HG02678 (cell line): Measurements from ENCODE around the gene IGF2BP3.
A peak's percentile ranks its signal among the peaks of the same experiment; 100 is the strongest.

Experiments
- ATAC-seq: cut with Tn5 transposase; IDR thresholded peaks from one replicate; pipeline ENCODE4 v1.9.1; 2021; ENCODE audit warnings: mild to moderate bottlenecking, moderate library complexity; ENCODE audit not compliant: unreplicated experiment

Gene IGF2BP3

DNA sequence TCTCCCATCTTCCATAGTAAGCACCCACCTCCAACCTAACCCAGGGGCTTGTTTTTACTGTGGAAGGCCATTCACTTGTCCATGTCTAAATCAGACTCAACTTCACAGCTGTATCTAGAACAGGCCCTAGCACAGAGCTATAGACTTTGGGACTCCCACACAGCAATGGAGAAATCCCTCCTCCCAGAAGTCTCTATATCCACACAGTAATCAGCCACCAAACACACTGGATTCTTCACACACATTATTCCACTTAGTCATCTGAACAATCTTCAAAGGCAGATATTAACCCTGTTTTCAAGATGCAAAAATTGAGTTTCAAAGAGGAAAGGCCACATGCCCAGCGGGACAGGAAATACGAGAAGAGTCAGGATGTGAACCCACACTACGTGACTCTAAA lies 89.3 kb downstream of the IGF2BP3 start:
- ATAC-seq, result no peak

DNA sequence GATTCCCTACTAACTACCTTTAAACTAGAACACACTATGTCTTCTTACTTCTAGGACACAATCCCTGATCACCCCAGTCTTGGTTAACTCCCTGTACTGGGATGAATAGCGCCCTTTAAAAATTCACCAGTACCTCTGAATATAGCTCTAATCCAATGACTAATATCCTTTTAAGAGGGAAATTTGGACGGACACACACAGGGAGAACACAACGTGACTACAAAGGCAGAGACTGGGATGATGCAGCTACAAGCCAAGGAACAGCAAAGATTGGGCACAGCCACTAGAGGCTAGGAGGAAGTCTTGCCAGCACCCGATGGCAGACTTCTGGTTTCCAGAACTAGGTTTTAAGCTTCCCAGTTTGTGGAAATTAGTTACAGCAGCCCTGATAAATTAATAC lies 89.7 kb downstream of the IGF2BP3 start:
- no peak for ATAC-seq

DNA sequence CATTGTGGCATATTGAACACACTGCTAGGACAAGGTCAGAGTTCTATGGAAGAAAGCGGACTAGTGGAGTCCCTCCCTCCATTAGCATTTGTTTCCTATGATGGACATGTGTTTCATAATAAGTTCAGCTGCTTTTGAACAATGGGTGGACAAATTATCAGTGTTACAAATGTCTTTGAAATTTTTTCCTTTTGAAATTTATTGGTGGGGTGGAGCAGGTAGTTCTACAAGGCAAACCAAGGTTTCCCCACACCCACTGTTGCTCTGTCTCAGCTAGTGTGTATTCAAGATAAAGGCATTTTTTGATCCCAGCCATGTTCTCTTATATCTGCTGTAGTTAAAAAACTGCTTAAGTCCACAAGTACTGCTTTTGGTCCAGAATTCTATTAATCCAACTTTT lies 91.3 kb downstream of the IGF2BP3 start:
- no peak for ATAC-seq

DNA sequence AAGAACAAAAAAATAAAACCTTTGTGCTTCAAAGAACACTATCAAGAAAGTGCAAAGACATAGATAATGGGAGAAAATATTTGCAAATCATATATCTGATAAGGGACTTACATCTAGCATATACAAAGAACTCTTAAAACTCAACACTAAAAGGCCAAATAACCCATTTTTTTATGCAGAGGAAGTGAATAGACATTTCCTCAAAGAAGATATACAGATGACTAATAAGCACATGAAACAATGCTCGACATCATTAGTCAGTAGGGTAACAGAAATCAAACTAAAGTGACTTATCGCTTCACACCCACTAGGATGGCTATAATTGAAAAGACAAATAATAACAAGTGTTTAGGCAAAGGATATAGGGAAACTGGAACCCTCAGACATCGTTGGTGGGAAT lies 93.2 kb downstream of the IGF2BP3 start:
- ATAC-seq, result no peak

DNA sequence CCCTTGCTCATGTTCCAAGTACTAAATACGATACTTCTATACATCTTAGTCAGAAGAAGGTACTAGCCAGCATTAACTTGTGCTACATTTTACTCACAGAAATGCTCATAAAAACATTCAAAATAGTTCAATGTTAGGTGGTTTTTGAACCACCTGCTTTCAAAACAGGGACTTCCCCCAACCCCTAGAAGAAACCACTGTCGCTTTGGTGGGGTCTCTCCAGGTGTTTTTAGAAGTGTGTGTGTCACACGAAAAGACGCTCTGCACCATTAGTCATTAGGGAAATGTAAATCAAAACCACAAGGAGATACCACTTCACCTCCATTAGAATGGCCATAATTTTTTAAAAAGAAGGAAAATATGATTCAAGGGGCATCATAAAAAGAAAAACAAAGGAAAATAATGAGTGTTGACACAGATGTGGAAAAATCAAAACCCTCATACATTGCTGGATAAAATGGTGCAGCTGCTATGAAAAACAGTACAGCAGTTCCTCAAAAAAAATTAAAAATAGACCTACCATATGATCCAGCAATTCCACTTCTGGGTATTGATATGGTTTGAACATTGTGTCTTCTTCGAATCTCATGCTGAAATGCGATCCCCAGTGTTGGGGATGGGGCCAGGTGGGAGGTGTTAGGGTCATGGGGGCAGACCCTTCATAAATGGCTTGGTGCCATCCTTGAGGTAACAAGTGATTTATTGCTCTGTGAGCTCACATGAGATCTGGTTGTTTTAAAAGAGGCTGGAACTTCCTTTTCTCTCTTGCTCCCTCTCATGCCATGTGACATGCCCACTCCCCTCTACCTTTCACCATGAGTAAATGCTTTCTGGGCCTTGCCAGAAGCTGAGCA lies 96.9 kb downstream of the IGF2BP3 start:
- ATAC-seq, result peak; percentile 77

DNA sequence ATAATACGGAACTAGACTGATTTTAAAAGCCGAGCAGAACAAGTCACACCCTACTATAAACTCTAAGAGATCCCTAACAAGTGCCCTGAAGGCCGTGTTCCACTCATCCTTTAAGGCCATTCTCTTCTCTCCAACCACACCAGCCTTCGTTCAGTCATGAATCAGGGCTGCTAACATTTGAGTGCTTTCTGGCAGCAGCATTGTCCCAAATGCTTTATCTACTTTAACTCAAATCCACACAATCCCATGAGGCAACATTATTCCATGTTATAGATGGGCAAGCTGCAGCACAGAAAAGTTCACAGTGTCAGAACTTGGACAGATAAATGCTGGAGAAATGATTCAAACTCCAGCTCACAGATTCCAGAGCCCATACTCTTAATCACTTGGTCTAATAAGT lies 97.7 kb downstream of the IGF2BP3 start:
- ATAC-seq, result no peak

DNA sequence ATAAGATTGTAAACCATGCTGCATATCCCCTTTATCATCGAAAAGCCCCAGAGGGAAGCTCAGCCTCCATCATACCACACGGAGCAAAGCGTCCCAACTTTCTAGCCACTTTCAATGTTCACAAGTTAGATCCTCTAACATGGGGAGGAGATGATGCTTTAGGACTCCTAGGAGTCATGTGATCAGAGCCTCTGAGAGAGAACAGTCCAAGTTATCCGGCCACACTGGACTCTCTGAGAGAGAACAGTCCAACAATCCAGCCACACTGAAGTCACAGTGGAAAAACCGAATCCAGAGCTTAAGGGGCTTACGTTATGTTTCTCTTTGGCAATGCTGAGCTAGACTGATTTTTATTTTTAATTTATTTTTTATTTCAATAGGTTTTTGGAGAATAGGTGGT lies 98.6 kb downstream of the IGF2BP3 start:
- ATAC-seq, result no peak

DNA sequence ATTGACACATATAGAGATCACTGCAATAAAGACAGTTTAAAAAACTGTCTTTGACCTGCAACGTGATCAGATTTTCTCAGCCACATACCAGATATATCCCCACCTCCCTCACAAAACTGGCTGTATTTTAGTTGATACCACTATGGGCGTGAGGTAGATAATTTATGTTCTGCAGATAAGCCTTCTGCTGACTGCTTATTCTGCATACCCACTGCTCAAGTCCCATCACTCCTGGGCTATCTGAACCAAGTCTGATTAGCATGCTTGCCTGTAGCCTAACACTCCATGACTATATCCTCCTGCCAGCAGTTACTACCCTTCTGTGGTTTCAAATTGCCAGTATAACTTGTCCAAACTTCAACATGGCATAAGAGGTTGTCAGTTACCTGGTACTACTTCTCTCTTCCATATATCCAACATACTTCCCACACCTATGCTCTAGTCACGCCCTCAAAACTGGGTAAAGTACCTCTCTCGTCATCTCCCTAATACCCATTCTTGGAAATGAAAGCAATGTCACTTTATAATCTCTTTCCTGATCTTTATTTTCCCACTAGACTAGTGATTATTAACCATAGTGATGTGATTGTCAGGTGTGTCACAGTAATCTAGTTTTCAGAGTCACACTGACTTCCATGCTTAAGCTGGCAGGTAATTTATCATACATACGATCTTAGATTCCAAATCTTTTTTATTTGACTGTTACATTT lies 100.4 kb downstream of the IGF2BP3 start:
- ATAC-seq, result no peak

DNA sequence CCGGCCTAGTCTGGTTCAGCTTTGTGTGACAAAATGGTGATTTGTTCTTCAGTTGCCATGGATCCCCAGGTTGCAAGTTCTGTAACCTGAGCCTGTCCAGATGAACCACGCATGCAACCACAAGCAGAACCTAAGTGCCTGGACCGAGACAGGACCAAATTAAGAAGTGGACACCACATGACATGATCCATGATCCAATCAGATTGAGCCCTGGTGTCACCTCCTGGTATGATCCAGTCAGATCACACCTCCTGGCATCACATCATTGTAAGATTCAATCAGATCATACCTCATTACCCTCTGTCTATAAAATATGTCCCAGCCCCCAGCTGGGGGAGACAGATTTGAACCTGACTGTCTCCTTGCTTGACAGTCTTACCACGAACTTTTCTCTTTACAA lies 101.2 kb downstream of the IGF2BP3 start:
- ATAC-seq, result no peak

DNA sequence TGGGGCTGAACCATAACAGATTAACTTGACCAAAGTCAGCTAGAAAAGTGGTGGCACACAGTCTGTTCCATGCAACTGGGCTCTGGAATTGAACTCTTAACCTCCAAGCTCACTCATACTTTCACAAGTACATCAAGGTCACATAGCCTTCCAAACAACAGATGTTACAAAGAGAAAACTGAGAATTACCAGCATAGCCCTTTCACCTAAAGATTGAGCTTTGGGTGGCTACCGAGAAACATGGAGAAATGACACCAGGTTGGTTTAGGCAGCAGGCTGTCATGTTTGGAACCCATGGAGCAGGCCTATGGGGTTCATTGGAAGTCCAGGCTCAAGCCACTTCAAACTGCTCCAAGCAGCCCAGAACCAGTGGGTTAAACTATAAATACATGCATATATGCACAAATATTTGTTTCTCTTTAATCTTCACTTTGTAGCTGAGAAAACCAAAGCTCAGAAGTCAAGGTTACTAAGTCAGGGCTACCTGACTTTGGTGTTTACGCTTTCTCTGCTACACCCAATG lies 112.1 kb downstream of the IGF2BP3 start:
- no peak for ATAC-seq

DNA sequence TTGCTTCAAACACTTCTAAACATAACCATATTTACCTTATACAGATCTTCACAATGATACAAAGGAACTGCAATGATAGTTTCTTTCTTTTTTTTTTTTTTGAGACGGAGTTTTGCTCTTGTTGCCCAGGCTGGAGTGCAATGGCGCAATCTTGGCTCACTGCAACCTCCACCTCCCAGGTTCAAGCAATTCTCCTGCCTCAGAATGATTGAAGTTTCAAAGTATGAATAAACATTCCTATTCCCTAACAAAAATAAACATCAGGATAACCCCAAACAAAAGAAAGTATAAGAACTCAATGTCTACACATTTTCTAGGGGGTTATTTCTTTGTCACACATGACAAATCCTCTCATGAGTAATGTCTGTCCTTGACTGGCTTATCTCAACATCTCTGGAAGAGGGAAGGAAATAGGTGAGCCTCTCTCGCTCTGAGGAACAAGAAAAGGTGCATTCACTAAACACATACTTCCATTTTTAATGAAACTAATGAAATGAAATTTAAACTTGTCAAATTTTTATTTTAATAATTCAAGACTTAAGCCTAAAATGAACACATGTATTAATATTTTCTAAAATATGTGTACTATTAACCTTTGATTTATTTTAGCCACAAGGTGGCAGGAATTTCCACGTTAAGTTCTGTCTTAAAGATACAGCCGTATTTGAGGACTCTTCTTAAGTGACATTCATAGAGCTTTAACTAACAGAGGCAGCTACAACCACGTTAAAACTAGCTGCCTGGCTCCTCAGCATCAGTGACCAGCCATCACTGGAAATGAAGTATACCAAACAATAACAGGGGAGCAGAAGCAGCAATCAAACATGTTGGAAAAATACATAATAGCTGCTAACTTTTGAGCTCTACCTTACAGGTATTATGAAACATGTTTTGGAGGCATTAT lies 112.8 kb downstream of the IGF2BP3 start:
- ATAC-seq, result no peak

DNA sequence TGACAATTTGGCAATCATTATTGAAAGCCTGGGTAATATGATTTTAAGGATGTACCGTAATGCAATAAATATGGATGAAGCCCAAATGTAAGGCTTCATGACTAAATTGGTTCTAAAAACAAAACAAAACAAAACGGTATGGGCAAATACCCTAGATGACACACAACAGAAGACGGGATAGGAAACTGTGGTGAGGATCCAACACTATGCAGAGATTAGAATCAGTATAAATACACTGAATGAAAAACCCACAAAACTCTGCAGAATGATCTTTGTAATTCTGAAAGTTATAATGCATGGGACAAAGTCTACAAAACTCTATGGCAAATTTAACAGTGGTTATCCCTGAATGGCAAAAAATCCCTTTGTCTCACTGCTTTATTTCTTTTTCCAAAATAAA lies 113.6 kb downstream of the IGF2BP3 start:
- no peak for ATAC-seq

DNA sequence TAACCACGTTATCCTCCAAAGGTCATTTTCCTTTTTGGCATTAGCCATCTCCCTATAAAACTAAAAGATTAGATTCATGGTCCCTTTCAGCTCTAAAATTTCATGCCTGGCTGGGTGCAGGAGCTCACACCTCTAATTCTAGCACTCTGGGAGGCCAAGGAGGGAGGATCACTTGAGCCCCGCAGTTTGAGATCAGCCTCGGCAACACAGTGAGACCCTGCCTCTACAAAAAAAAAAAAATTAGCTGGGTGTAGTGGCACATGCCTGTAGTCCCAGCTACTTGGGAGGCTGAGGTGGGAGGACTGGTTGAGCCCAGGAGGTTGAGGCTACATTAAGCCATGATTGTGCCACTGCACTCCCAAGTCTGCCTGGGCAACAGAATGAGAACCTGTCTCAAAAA lies 114.1 kb downstream of the IGF2BP3 start:
- ATAC-seq, result no peak

DNA sequence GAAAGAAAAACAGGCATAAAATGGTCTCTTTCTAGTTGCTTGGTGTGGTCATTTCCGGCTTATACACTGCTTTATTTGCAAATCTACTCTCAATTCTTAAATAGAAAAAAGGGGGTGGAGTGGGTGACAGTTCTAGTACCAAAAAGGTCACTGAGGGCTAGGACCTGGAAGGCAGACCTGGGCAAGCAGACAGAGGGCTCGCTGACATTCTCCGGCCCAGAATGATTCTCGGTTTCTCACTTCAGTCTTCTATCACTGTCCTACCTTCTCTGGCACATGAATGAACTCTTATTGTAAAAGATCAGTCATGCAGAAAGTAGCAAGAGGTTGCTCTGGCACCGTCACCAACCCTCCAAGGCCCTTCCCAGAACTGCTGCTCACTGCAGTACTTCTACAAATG lies 117.1 kb downstream of the IGF2BP3 start:
- ATAC-seq, result no peak

DNA sequence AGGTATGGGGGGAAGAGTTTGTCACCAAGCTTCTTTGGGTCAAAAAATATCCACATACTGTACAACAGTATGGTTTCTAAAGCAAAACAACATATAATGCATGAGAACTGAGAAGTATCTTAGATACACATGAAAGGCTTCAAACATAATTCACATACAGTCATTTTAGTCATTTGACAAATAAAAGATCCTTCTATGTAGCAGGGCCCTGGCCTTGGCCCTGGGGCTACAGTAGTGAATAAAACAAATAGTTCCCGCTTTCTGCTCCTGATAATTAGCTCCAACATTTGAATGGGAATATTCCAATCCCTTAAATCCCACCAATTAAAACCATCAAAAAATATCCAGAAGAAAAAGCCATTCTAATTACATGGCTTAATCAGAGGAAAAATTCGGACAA lies 119.8 kb downstream of the IGF2BP3 start:
- no peak for ATAC-seq

DNA sequence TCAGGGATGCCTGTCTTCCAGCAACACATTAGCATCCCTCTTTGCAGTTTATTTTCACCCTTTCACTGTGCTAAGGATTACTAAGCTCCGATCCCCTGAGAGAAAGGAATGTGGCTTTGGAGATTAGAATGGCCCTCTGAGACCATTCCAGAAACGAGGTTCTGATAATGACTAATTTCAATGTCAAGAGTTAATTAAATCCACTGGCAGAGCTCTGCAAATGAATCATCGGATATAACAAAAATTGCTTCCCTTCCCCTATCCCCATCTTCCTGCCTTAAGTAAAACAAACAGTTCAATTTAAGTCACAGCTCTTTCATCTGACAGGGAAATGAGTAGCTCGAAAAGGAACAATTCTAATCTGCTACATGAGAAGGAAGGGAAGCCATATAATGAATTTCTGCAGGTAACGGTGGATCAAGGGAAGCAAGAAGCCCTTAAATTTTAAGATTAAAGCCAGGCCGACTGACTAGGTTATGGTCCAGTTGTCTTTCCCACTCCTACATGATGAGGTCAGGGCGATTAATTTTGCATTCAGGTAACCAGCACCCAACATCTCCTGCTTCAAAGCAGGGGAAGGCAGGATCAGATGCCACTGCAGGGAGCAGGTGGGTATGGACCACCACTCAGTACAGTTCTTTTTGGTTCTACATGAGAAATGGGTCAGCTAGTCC lies 120.7 kb downstream of the IGF2BP3 start:
- ATAC-seq, result no peak

DNA sequence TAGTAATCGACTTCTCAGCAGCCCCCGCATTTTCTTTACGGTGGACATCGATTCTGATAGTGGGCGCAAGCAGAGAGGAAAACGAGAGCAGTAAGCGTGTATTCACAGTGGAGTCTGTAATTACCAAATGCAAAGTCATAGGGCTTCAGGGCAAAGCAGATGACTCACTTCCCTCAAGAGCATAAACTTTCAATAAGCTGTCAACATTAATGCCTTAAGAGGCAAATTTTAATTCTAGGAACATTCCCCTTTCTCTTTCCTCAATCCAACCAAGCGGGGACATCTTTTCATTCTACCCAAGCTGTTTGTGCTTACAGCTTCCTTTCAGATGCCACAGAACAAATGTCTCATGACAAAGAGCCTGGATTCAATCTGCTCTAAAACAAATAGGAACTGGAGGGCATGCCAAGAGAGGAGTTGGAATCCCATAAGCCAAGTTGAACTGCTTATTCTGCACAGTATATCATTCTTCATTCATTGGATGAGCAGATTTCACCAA lies 122.6 kb downstream of the IGF2BP3 start:
- ATAC-seq, result no peak

DNA sequence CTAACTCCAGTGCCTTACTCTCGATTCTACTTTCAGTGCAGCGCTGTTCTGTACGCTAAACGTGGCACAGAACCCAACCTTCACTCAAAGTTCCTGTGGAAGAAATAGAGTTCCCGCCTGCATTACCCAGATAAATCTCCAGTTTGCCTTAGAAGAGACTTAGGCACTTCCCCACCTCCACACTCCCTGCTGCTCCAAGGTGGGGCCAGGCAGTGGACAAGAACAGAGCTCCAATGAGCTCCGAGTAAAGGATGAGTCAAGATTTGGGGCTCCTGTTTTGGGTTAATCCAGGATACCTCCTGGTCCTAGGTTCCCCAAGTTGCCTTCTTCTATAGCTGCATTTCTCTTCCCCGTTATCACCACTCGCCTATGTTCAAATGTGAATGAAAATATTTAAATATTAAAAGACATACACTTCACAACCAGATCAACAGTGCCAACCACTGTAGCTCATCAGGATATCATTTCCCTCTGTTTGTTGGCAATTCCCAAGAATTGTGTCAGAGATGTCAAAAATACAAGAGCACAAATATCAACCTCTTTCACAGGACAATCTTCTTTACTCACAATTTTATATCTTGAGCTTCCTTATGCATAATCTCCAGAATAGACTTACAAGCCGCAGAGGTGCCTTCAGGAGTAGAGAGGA lies 123.1 kb downstream of the IGF2BP3 start:
- ATAC-seq, result no peak

DNA sequence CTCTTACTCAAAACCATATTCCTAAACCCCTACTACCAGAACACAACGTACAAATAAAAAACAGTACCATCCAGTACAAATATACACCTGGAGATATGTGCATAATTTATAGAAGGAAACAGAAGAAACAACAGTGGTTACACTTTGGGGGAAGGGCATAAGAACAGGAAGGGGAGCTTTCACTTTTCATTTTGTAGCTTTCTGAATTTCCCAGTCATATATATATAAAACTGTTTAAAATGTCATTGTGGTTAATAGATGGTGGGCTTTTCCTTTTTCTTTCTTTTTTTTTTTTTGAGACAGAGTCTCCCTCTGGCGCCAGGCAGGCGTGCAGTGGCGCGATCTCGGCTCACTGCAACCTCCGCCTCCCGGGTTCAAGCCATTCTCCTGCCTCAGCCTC lies 124.0 kb downstream of the IGF2BP3 start:
- ATAC-seq, result peak; percentile 57

DNA sequence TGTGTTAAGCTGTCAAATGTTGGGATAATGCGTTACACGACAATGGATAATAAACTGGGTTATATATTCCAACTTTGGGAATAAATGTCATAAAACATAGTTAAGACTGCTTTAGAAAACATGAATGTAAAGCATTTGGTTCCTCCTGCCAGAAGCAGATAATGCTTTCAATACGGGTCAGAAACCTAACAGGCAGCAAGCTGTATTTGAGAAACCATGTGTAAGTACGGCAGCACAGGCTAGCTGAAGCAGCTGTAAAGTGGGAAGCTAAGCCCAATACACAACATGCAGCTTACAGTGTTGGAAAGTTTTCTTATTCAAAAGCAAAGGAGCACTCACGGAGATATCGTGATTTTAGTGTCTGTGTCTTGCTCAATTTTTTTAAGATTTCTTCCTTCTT lies 124.7 kb downstream of the IGF2BP3 start:
- no peak for ATAC-seq
